SK-N-SH treated with all-trans-retinoic acid at 6 μM for 48 hours (cell line): Measurements from ENCODE around the gene LAPTM5.

Experiments used
- ATAC-seq: fragments of 200-7000 bp; cut with Tn5 transposase; 3 replicates; pipeline ENCODE4 v1.9.1; 2020; ENCODE audit warnings: mild to moderate bottlenecking, moderate library complexity
- BACH2 ChIP-seq: fragments of 250-450 bp; sonication (Bioruptor Pico); IDR thresholded peaks from 2 replicates; pipeline ENCODE4 v1.9.0; 2021; ENCODE audit warnings: mild to moderate bottlenecking, borderline replicate concordance
- CSDC2 ChIP-seq: fragments of 250-450 bp; sonication (Bioruptor Pico); IDR thresholded peaks from 2 replicates; pipeline ENCODE4 v1.5.0; 2020; ENCODE audit warnings: mild to moderate bottlenecking, moderate library complexity
- ESRRG ChIP-seq: fragments of 250-450 bp; sonication (Bioruptor Pico); IDR thresholded peaks from 2 replicates; pipeline ENCODE4 v1.6.1; 2021; ENCODE audit warnings: mild to moderate bottlenecking
- GLIS3 ChIP-seq: fragments of 250-450 bp; sonication (Bioruptor Pico); IDR thresholded peaks from 2 replicates; pipeline ENCODE4 v1.5.0; 2020; ENCODE audit warnings: mild to moderate bottlenecking, moderate library complexity
- ISL1 ChIP-seq: fragments of 250-450 bp; sonication (Bioruptor Pico); IDR thresholded peaks from 2 replicates; pipeline ENCODE4 v2.1.2; 2022; ENCODE audit warnings: mild to moderate bottlenecking, moderate library complexity
- OSR1 ChIP-seq: fragments of 250-450 bp; sonication (Bioruptor Pico); IDR thresholded peaks from 2 replicates; pipeline ENCODE4 v1.8.0; 2022; ENCODE audit warnings: moderate library complexity, mild to moderate bottlenecking, inconsistent platforms
- PPARA ChIP-seq: fragments of 250-450 bp; sonication (Bioruptor Pico); IDR thresholded peaks from 2 replicates; pipeline ENCODE4 v1.5.0; 2020; ENCODE audit warnings: mild to moderate bottlenecking, borderline replicate concordance
- RARB ChIP-seq: fragments of 250-450 bp; sonication (Bioruptor Pico); IDR thresholded peaks from 2 replicates; pipeline ENCODE4 v1.8.0; 2021; ENCODE audit warnings: mild to moderate bottlenecking, moderate library complexity
- SNAI2 ChIP-seq: fragments of 250-450 bp; sonication (Bioruptor Pico); IDR thresholded peaks from 2 replicates; pipeline ENCODE4 v1.5.0; 2020; ENCODE audit warnings: mild to moderate bottlenecking, moderate library complexity
- TCF4 ChIP-seq: fragments of 250-450 bp; sonication (Bioruptor Pico); IDR thresholded peaks from 2 replicates; pipeline ENCODE4 v1.8.0; 2021; ENCODE audit warnings: mild to moderate bottlenecking, moderate library complexity, borderline replicate concordance
- TOX ChIP-seq: fragments of 250-450 bp; sonication (Bioruptor Pico); IDR thresholded peaks from 2 replicates; pipeline ENCODE4 v1.8.0; 2021; ENCODE audit warnings: mild to moderate bottlenecking, moderate library complexity, borderline replicate concordance
- ZC3H10 ChIP-seq: fragments of 250-450 bp; sonication (Bioruptor Pico); IDR thresholded peaks from 2 replicates; pipeline ENCODE4 v1.5.1; 2021; ENCODE audit warnings: mild to moderate bottlenecking, moderate library complexity
- ZFP3 ChIP-seq: fragments of 250-450 bp; sonication (Bioruptor Pico); IDR thresholded peaks from 2 replicates; pipeline ENCODE4 v1.5.0; 2020; ENCODE audit warnings: mild to moderate bottlenecking, moderate library complexity
- ZFP30 ChIP-seq: fragments of 450-650 bp; formaldehyde crosslinking; IDR thresholded peaks from 2 replicates; pipeline ENCODE4 v1.5.0; 2022; ENCODE audit warnings: mild to moderate bottlenecking, moderate library complexity
- ZNF565 ChIP-seq: fragments of 450-650 bp; formaldehyde crosslinking; conservative IDR thresholded peaks from 2 replicates; pipeline ENCODE4 v1.5.0; 2020; ENCODE audit warnings: low read depth, mild to moderate bottlenecking, moderate library complexity
- TF ChIP-seq, protein P1 (sequence below): fragments of 250-450 bp; sonication (Bioruptor Pico); IDR thresholded peaks from 2 replicates; pipeline ENCODE4 v1.5.1; 2021; ENCODE audit warnings: mild to moderate bottlenecking, moderate library complexity
- TF ChIP-seq, protein P2 (sequence below): fragments of 250-450 bp; sonication (Bioruptor Pico); IDR thresholded peaks from 2 replicates; pipeline ENCODE4 v1.8.0; 2020; ENCODE audit warnings: mild to moderate bottlenecking, moderate library complexity, borderline replicate concordance
- TF ChIP-seq, protein P3 (sequence below): fragments of 250-450 bp; sonication (Bioruptor Pico); IDR thresholded peaks from 2 replicates; pipeline ENCODE4 v1.8.0; 2021; ENCODE audit warnings: low read depth, mild to moderate bottlenecking, moderate library complexity, borderline replicate concordance

The LAPTM5 gene

GRCh38 chr1:30704271-30704670, 53.3 kb downstream of the LAPTM5 start (continued):
- TF ChIP-seq, protein P1, sequence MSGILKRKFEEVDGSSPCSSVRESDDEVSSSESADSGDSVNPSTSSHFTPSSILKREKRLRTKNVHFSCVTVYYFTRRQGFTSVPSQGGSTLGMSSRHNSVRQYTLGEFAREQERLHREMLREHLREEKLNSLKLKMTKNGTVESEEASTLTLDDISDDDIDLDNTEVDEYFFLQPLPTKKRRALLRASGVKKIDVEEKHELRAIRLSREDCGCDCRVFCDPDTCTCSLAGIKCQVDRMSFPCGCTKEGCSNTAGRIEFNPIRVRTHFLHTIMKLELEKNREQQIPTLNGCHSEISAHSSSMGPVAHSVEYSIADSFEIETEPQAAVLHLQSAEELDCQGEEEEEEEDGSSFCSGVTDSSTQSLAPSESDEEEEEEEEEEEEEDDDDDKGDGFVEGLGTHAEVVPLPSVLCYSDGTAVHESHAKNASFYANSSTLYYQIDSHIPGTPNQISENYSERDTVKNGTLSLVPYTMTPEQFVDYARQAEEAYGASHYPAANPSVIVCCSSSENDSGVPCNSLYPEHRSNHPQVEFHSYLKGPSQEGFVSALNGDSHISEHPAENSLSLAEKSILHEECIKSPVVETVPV (CRISPR knock-in tag): no peak
- no peak for TF ChIP-seq PPARA (CRISPR knock-in tag)

GRCh38 chr1:30702823-30703222, 54.8 kb downstream of the LAPTM5 start:
- ATAC-seq: no peak
- TF ChIP-seq, protein P2, sequence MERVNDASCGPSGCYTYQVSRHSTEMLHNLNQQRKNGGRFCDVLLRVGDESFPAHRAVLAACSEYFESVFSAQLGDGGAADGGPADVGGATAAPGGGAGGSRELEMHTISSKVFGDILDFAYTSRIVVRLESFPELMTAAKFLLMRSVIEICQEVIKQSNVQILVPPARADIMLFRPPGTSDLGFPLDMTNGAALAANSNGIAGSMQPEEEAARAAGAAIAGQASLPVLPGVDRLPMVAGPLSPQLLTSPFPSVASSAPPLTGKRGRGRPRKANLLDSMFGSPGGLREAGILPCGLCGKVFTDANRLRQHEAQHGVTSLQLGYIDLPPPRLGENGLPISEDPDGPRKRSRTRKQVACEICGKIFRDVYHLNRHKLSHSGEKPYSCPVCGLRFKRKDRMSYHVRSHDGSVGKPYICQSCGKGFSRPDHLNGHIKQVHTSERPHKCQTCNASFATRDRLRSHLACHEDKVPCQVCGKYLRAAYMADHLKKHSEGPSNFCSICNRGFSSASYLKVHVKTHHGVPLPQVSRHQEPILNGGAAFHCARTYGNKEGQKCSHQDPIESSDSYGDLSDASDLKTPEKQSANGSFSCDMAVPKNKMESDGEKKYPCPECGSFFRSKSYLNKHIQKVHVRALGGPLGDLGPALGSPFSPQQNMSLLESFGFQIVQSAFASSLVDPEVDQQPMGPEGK (CRISPR knock-in tag): no peak
- TF ChIP-seq, all 23 proteins: peak for 0

GRCh38 chr1:30701258-30701633, 56.3 kb downstream of the LAPTM5 start:
- TF ChIP-seq ZNF565 (CRISPR knock-in tag): no peak
- no peak for TF ChIP-seq ZFP30
- no peak for TF ChIP-seq CSDC2 (CRISPR knock-in tag)
- TF ChIP-seq RARB: no peak
- TF ChIP-seq OSR1: no peak
- TF ChIP-seq ZFP3 (CRISPR knock-in tag): no peak
- TF ChIP-seq ISL1 (CRISPR knock-in tag): no peak
- no peak for TF ChIP-seq ESRRG (CRISPR knock-in tag)
- TF ChIP-seq BACH2: no peak
- TF ChIP-seq, protein P2 (CRISPR knock-in tag): no peak
- TF ChIP-seq SNAI2 (CRISPR knock-in tag): no peak
- TF ChIP-seq PPARA (CRISPR knock-in tag): no peak
- TF ChIP-seq ZC3H10: no peak
- TF ChIP-seq, protein P1 (CRISPR knock-in tag): no peak
- TF ChIP-seq GLIS3 (CRISPR knock-in tag): no peak
- TF ChIP-seq TOX (CRISPR knock-in tag): no peak
- TF ChIP-seq, all 23 proteins: peak for 0
- ATAC-seq: peak; percentile 29

GRCh38 chr1:30700528-30701257, 56.9 kb downstream of the LAPTM5 start:
- ATAC-seq: peak; percentile 75
- TF ChIP-seq, protein P3, sequence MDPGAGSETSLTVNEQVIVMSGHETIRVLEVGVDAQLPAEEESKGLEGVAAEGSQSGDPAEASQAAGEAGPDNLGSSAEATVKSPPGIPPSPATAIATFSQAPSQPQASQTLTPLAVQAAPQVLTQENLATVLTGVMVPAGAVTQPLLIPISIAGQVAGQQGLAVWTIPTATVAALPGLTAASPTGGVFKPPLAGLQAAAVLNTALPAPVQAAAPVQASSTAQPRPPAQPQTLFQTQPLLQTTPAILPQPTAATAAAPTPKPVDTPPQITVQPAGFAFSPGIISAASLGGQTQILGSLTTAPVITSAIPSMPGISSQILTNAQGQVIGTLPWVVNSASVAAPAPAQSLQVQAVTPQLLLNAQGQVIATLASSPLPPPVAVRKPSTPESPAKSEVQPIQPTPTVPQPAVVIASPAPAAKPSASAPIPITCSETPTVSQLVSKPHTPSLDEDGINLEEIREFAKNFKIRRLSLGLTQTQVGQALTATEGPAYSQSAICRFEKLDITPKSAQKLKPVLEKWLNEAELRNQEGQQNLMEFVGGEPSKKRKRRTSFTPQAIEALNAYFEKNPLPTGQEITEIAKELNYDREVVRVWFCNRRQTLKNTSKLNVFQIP (CRISPR knock-in tag): no peak
- no peak for TF ChIP-seq TOX (CRISPR knock-in tag)
- no peak for TF ChIP-seq ZNF565 (CRISPR knock-in tag)
- TF ChIP-seq TCF4: no peak
- TF ChIP-seq, protein P2 (CRISPR knock-in tag): no peak
- no peak for TF ChIP-seq ISL1 (CRISPR knock-in tag)
- no peak for TF ChIP-seq RARB
- TF ChIP-seq ZFP3 (CRISPR knock-in tag): no peak
- no peak for TF ChIP-seq ZFP30
